IMR-90 (cell line): ENCODE data around the gene PM20D1. TPM values are rescaled to one million over a fixed set of nuclear protein-coding genes. Genes with fewer than 3 reads are reported as not detected.

Source experiments
- ATAC-seq: fragments of 200-7000 bp; cut with Tn5 transposase; 2 replicates; pipeline ENCODE4 v1.9.1; 2020; ENCODE audit warnings: low read depth, mild to moderate bottlenecking, moderate library complexity
- BruUV-seq: library from RNA; stranded (reverse); fragments of 400-500 nt; replicated peaks from 2 replicates; lab custom pipeline; 2021; lab: Mats Ljungman, UMichigan
- CTCF ChIA-PET: fragments of 300-600 bp; formaldehyde crosslinking; extraction: SDS; loops from one replicate; lab custom pipeline; 2021; ENCODE audit warnings: antibody characterized with exemption; lab: Yijun Ruan, JAX
- POLR2A ChIA-PET: fragments of 300-600 bp; sonication (Branson Sonifier 250); formaldehyde crosslinking; loops from one replicate; lab custom pipeline; 2022; ENCODE audit warnings: antibody characterized with exemption; ENCODE audit not compliant: unreplicated experiment; lab: Charles Lee
- DNase-seq: peaks from one replicate; pipeline ENCODE4 v3.0.0; 2013
- H2AFZ ChIP-seq: replicated peaks from 2 replicates; pipeline ENCODE3; 2013; ENCODE audit warnings: low read length, mild to moderate bottlenecking; ENCODE audit not compliant: poor library complexity
- H2AK5ac ChIP-seq: 2 replicates; pipeline ENCODE4 v1.6.1; 2013; ENCODE audit warnings: low read depth, low read length, inconsistent platforms
- H2AK9ac ChIP-seq: replicated peaks from 2 replicates; pipeline ENCODE3; 2013; ENCODE audit warnings: mild to moderate bottlenecking, low read depth, low read length, moderate library complexity; ENCODE audit not compliant: poor library complexity
- H2BK120ac ChIP-seq: 2 replicates; pipeline ENCODE4 v1.6.1; 2013; ENCODE audit warnings: low read depth, low read length, inconsistent platforms
- H2BK15ac ChIP-seq: 3 replicates; pipeline ENCODE4 v1.6.1; 2013; ENCODE audit warnings: low read depth, low read length, inconsistent platforms
- H2BK20ac ChIP-seq: 2 replicates; pipeline ENCODE4 v1.6.1; 2013; ENCODE audit warnings: low read depth, mild to moderate bottlenecking, inconsistent platforms, low read length, moderate library complexity
- H2BK5ac ChIP-seq: 2 replicates; pipeline ENCODE4 v1.6.1; 2013; ENCODE audit warnings: mild to moderate bottlenecking, low read depth, low read length, inconsistent platforms; ENCODE audit not compliant: poor library complexity, severe bottlenecking
- H3K14ac ChIP-seq: replicated peaks from 2 replicates; pipeline ENCODE4 v1.6.1; 2013; ENCODE audit warnings: low read depth, low read length, inconsistent platforms
- H3K18ac ChIP-seq: 2 replicates; pipeline ENCODE4 v1.6.1; 2013; ENCODE audit warnings: low read depth, low read length, control low read depth
- H3K23ac ChIP-seq: 2 replicates; pipeline ENCODE4 v1.6.1; 2013; ENCODE audit warnings: low read depth, low read length, inconsistent platforms
- H3K27ac ChIP-seq: 2 replicates; pipeline ENCODE4 v1.5.1; 2013; ENCODE audit warnings: mild to moderate bottlenecking, control low read depth, low read length; ENCODE audit not compliant: insufficient read depth
- H3K27me3 ChIP-seq: 2 replicates; pipeline ENCODE4 v1.6.1; 2013; ENCODE audit warnings: low read length; ENCODE audit not compliant: control insufficient read depth, insufficient read depth
- H3K36me3 ChIP-seq: 2 replicates; pipeline ENCODE4 v1.6.1; 2013; ENCODE audit warnings: low read length, mixed read lengths; ENCODE audit not compliant: control insufficient read depth, insufficient read depth
- H3K4ac ChIP-seq: 2 replicates; pipeline ENCODE4 v1.6.1; 2013; ENCODE audit warnings: low read depth, low read length, inconsistent platforms
- H3K4me1 ChIP-seq: 2 replicates; pipeline ENCODE4 v1.6.1; 2013; ENCODE audit warnings: low read length, mixed read lengths; ENCODE audit not compliant: control insufficient read depth, insufficient read depth
- H3K4me2 ChIP-seq: 2 replicates; pipeline ENCODE4 v1.6.1; 2013; ENCODE audit warnings: low read depth, mild to moderate bottlenecking, control low read depth, low read length, moderate library complexity
- H3K4me3 ChIP-seq: 2 replicates; pipeline ENCODE4 v1.5.1; 2013; ENCODE audit warnings: low read depth, mild to moderate bottlenecking, control low read depth, low read length, moderate library complexity; ENCODE audit not compliant: insufficient read depth
- H3K56ac ChIP-seq: 2 replicates; pipeline ENCODE4 v1.6.1; 2013; ENCODE audit warnings: low read length, inconsistent platforms; ENCODE audit not compliant: insufficient read depth; ENCODE audit errors: extremely low read depth
- H3K79me1 ChIP-seq, 2 experiments: 2 replicates each; pipeline ENCODE4 v1.6.1; 2013; ENCODE audit warnings: low read length in 2 of 2, inconsistent platforms in 1 of 2, low read depth in 1 of 2
- H3K9ac ChIP-seq: 2 replicates; pipeline ENCODE4 v1.6.1; 2013; ENCODE audit warnings: low read depth, low read length, control low read depth
- H3K9me1 ChIP-seq: 2 replicates; pipeline ENCODE4 v1.6.1; 2013; ENCODE audit warnings: low read length, inconsistent platforms; ENCODE audit not compliant: insufficient read depth
- H3K9me3 ChIP-seq: 2 replicates; pipeline ENCODE4 v1.6.1; 2013; ENCODE audit warnings: low read length; ENCODE audit not compliant: control insufficient read depth, insufficient read depth
- H4K20me1 ChIP-seq: 2 replicates; pipeline ENCODE4 v1.6.1; 2013; ENCODE audit warnings: low read length, inconsistent platforms; ENCODE audit not compliant: insufficient read depth
- H4K5ac ChIP-seq: 2 replicates; pipeline ENCODE4 v1.6.1; 2013; ENCODE audit warnings: mild to moderate bottlenecking, low read depth, low read length, control low read depth
- H4K8ac ChIP-seq, 2 experiments: 2 replicates each; pipeline ENCODE4 v1.6.1; 2013; ENCODE audit warnings: low read depth in 2 of 2, low read length in 2 of 2, control low read depth in 1 of 2, inconsistent platforms in 1 of 2
- H4K91ac ChIP-seq: 2 replicates; pipeline ENCODE4 v1.6.1; 2013; ENCODE audit warnings: low read depth, low read length, inconsistent platforms; ENCODE audit not compliant: insufficient read depth
- BHLHE40 ChIP-seq: fragments of 150-350 bp; IDR thresholded peaks from 2 replicates; pipeline ENCODE4 v1.6.1; 2016; ENCODE audit warnings: mild to moderate bottlenecking, low read depth, low read length
- CHD1 ChIP-seq: IDR thresholded peaks from 2 replicates; pipeline ENCODE4 v1.6.1; 2012; ENCODE audit warnings: low read depth, low read length, improper control_type of control experiment
- CTCF ChIP-seq: conservative IDR thresholded peaks from 2 replicates; pipeline ENCODE4 v1.5.1; 2012; ENCODE audit warnings: mild to moderate bottlenecking, low read depth, low read length, improper control_type of control experiment
- ELK1 ChIP-seq: fragments of 150-350 bp; IDR thresholded peaks from 2 replicates; pipeline ENCODE4 v1.6.1; 2016; ENCODE audit warnings: low read depth, mild to moderate bottlenecking, low read length, moderate library complexity, borderline replicate concordance
- FOS ChIP-seq: fragments of 150-350 bp; IDR thresholded peaks from 2 replicates; pipeline ENCODE4 v1.6.1; 2016; ENCODE audit warnings: low read depth, low read length
- MAFK ChIP-seq: IDR thresholded peaks from 2 replicates; pipeline ENCODE4 v1.6.1; 2012; ENCODE audit warnings: low read depth, low read length, improper control_type of control experiment
- MAZ ChIP-seq: IDR thresholded peaks from 2 replicates; pipeline ENCODE4 v1.6.1; 2012; ENCODE audit warnings: low read depth, mild to moderate bottlenecking, low read length, improper control_type of control experiment, moderate library complexity, borderline replicate concordance
- NFE2L2 ChIP-seq: fragments of 150-350 bp; IDR thresholded peaks from 2 replicates; pipeline ENCODE4 v1.6.1; 2016; ENCODE audit warnings: low read depth, mild to moderate bottlenecking, low read length
- POLR2A ChIP-seq: IDR thresholded peaks from 2 replicates; pipeline ENCODE4 v1.6.1; 2012; ENCODE audit warnings: mild to moderate bottlenecking, low read depth, low read length
- RAD21 ChIP-seq: IDR thresholded peaks from 2 replicates; pipeline ENCODE4 v1.6.1; 2012; ENCODE audit warnings: low read length, improper control_type of control experiment
- RCOR1 ChIP-seq: IDR thresholded peaks from 2 replicates; pipeline ENCODE4 v1.6.1; 2012; ENCODE audit warnings: mild to moderate bottlenecking, low read length, improper control_type of control experiment; ENCODE audit not compliant: insufficient replicate concordance
- RFX5 ChIP-seq: IDR thresholded peaks from 2 replicates; pipeline ENCODE4 v1.8.0; 2012; ENCODE audit warnings: low read depth, mild to moderate bottlenecking, low read length, moderate library complexity
- SMC3 ChIP-seq: fragments of 150-350 bp; IDR thresholded peaks from 2 replicates; pipeline ENCODE4 v1.6.1; 2016; ENCODE audit warnings: low read depth, mild to moderate bottlenecking, antibody characterized with exemption, low read length, moderate library complexity
- USF2 ChIP-seq: fragments of 150-350 bp; IDR thresholded peaks from 2 replicates; pipeline ENCODE4 v1.6.1; 2017; ENCODE audit warnings: mild to moderate bottlenecking, antibody characterized with exemption, low read length, low read depth
- WGBS, 2 experiments: methylation state at CpG; one replicate each; pipeline versions ENCODE4 v1.1.5 to v1.1.7; 2013; ENCODE audit warnings: missing lambda C conversion rate in 2 of 2; ENCODE audit not compliant: insufficient read length in 1 of 2; ENCODE audit errors: extremely low coverage in 2 of 2; 5-methylcytosine and 5-hydroxymethylcytosine counted together
- dilution Hi-C: fragments of 300-500 bp; cut with HindIII; formaldehyde crosslinking; loops from one replicate; pipeline ENCODE4 v1.14.3; 2018; ENCODE audit warnings: low sequenced_read_pairs; ENCODE audit not compliant: unreplicated experiment
- in situ Hi-C: fragments of 300-500 bp; cut with MboI; formaldehyde crosslinking; loops from 3 replicates; pipeline ENCODE4 v1.14.3; 2019; ENCODE audit warnings: low sequenced_read_pairs, inconsistent platforms, mixed read lengths
- intact Hi-C: fragments of 100-400 bp; cut with micrococcal nuclease; formaldehyde crosslinking; loops from 2 replicates; pipeline ENCODE4 v1.10.0; 2022
- polyA plus RNA-seq, 3 experiments: library from polyadenylated mRNA; depleted of rRNA; stranded (reverse); fragments of >200 nt; gene quantifications; 2 replicates each; pipeline ENCODE4 v1.2.3, GENCODE V29; 2012; ENCODE audit warnings: low replicate concordance in 1 of 3
- total RNA-seq: library from RNA; depleted of rRNA; stranded (reverse); fragments of >200 nt; gene quantifications from 2 replicates; pipeline ENCODE4 v1.2.3, GENCODE V29; 2012

The PM20D1 gene
- total and polyA plus RNA-seq, 2 of the 4 experiments (the other 2 are of a cell fraction) = not detected

- ChIA-PET CTCF (interaction anchor here (1.1 to 1.8 kb wide), 2 partner anchors 8 to 177 kb away, joined by 3 to 5 read pairs; no protein-coding TSS in a partner anchor), POLR2A (no interaction called here)
- Histone ChIP-seq H3K9me1 (peaks cover 1% of the 10 kb centered on the region; the same call in 1 of the 2 replicates), H3K56ac (no peak overlapping the region), H2BK120ac (no peak overlapping the region), H4K20me1 (0 out of 2 replicates have a peak, but pooled peaks cover 6% of the 10 kb centered on the region), H3K4me1 (no peaks in the 10 kb centered on the region), H3K27ac (no peak overlapping the region), H3K4me3 (no peak overlapping the region), H3K79me1 (peaks cover 3 to 6% of the 10 kb centered on the region in 2 experiments; a peak in 3 of 4 replicates), H4K91ac (no peak overlapping the region), H3K27me3 (no peaks in the 10 kb centered on the region), H3K4me2 (no peak overlapping the region), H4K5ac (no peak overlapping the region), H3K4ac (no peak overlapping the region), H2AK5ac (no peak overlapping the region), H3K23ac (no peak overlapping the region), H2AFZ (no peak overlapping the region), H3K9me3 (no peaks in the 10 kb centered on the region), H2BK15ac (no peak overlapping the region), H2BK5ac (no peak overlapping the region), H2BK20ac (no peak overlapping the region), H2AK9ac (no peak overlapping the region), H3K14ac (no peak overlapping the region), H4K8ac (no peak overlapping the region), H3K9ac (no peak overlapping the region), H3K18ac (no peak overlapping the region), H3K36me3 (peaks cover 45% of the 10 kb centered on the region)
- TF ChIP-seq CHD1 (no peak), RAD21 (no peak), MAFK (no peak), POLR2A (no peak), BHLHE40 (no peak), USF2 (no peak), FOS (no peak), RFX5 (no peak), ELK1 (no peak), NFE2L2 (no peak), MAZ (no peak), CTCF (no peak), SMC3 (no peak), RCOR1 (no peak)
- dilution Hi-C loops = no loop called here
- DNase-seq (no peak), ATAC-seq (no peak)
- 80% methylated on average over 2 of the region's 7 CpGs; no CpG with 5 or more reads in 1 of the 2 experiments for WGBS, 2 experiments
- BruUV-seq = no TSS peak
- intact Hi-C loops = no loop called here
- in situ Hi-C loops = no loop called here
These were observed 49.5 kb downstream of the PM20D1 start for GRCh38 chr1:205800427-205800826.
